ENCODE results near the gene ZNF688. TPM values are rescaled to one million over a fixed set of nuclear protein-coding genes. Genes with fewer than 3 reads are reported as not detected.
A peak's percentile ranks its signal among the peaks of the same experiment; 100 is the strongest.
"Not testable (repeated sequence)": the region's sequence is repeated elsewhere in the genome, so short reads cannot be mapped to it uniquely, and the experiment has no call there.

The ZNF688 gene
- total RNA-seq, 4 donors from 2014 or later, result 9.6 to 27.1 (median 12.5) TPM

- DNase-seq, result no peak
These were observed 45.7 kb downstream of the ZNF688 start for GRCh38 chr16:30525844-30526136.

GRCh38 chr16:30524575-30525568 is 46.6 kb downstream of the ZNF688 start:
- no peak for TF ChIP-seq CTCF (IDR thresholded peaks at IDR 0.05)
- TF ChIP-seq POLR2A (IDR thresholded peaks at IDR 0.05), result no peak
- H3K4me1 ChIP-seq, result peaks cover 0 to 6% of the 10 kb centered on the region in 2 donors
- intact Hi-C loops (cut with DNase I; ENCODE audit: low total_unique reads), result no loop called here
- no peak for DNase-seq
- no peak overlapping the region for H3K4me3 ChIP-seq
- H3K9me3 ChIP-seq, result no peaks in the 10 kb centered on the region
- H3K36me3 ChIP-seq, result no peaks in the 10 kb centered on the region
- no peak overlapping the region for H3K27ac ChIP-seq
- no peaks in the 10 kb centered on the region for H3K27me3 ChIP-seq

More at GRCh38 chr16:30525844-30526136, 45.7 kb downstream of the ZNF688 start:
- H3K4me1 ChIP-seq, result peaks cover 0 to 6% of the 10 kb centered on the region in 2 donors
- peak overlapping the region; percentile 96 to 100 for H3K27ac ChIP-seq
- TF ChIP-seq CTCF (IDR thresholded peaks at IDR 0.05) (no peak), POLR2A (IDR thresholded peaks at IDR 0.05) (no peak)
- intact Hi-C loops (cut with DNase I; ENCODE audit: low total_unique reads), result no loop called here
- no peaks in the 10 kb centered on the region for H3K9me3 ChIP-seq
- H3K36me3 ChIP-seq, result no peaks in the 10 kb centered on the region
- no peaks in the 10 kb centered on the region for H3K27me3 ChIP-seq
- H3K4me3 ChIP-seq, result peak overlapping the region; percentile 91 to 98

- H3K9me3 ChIP-seq, result no peaks in the 10 kb centered on the region
- no peaks in the 10 kb centered on the region for H3K36me3 ChIP-seq
- intact Hi-C loops (cut with DNase I; ENCODE audit: low total_unique reads), result no loop called here
- H3K27me3 ChIP-seq, result no peaks in the 10 kb centered on the region
- no peak for DNase-seq
- TF ChIP-seq POLR2A (IDR thresholded peaks at IDR 0.05), result no peak
- no peak overlapping the region for H3K4me3 ChIP-seq
- no peak overlapping the region for H3K27ac ChIP-seq
- H3K4me1 ChIP-seq, result peaks cover 0 to 6% of the 10 kb centered on the region in 2 donors
These were observed 47.5 kb downstream of the ZNF688 start for GRCh38 chr16:30523768-30524574.

GRCh38 chr16:30522702-30523463 is 48.6 kb downstream of the ZNF688 start:
- H3K4me3 ChIP-seq; intact Hi-C loops (cut with DNase I; ENCODE audit: low total_unique reads); H3K9me3 ChIP-seq; DNase-seq; H3K4me1 ChIP-seq; H3K27me3 ChIP-seq; H3K36me3 ChIP-seq; H3K27ac ChIP-seq: not testable (repeated sequence)

GRCh38 chr16:30521873-30522641 is 49.5 kb downstream of the ZNF688 start:
- H3K4me3 ChIP-seq, result no peak overlapping the region
- no peaks in the 10 kb centered on the region for H3K4me1 ChIP-seq
- no peak for DNase-seq
- TF ChIP-seq POLR2A (IDR thresholded peaks at IDR 0.05) (no peak), CTCF (IDR thresholded peaks at IDR 0.05) (no peak)
- H3K9me3 ChIP-seq, result no peaks in the 10 kb centered on the region
- intact Hi-C loops (cut with DNase I; ENCODE audit: low total_unique reads), result no loop called here
- no peak overlapping the region for H3K27ac ChIP-seq
- no peaks in the 10 kb centered on the region for H3K27me3 ChIP-seq
- H3K36me3 ChIP-seq, result no peaks in the 10 kb centered on the region

Measured in uterus (tissue), 4 donors.